Retina (tissue), 1 donor: ENCODE data around the gene SSBP3.

Source experiments
- DNase-seq: peaks from one replicate; pipeline ENCODE4 v3.0.0-alpha.2; 2016

The SSBP3 gene

DNA sequence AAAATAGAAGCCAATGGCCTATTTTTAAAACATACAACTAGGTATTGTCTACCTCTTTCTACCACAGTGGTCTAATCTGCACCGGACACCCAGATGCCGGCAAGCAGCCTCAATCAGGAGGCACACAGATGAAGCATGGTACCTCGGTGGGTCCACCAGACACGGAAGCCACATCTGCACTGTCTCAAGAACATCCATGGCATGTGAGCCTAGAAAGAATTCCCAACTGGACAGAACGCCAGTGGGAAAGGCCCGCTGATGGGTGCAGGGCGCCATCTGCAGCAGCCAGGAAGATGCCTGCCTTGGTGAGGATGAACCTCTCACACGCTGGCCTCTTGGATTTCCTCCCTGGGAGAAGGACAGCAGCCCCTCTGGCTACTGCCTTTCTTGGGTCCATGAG lies 126.7 kb downstream of the SSBP3 start:
- no peak for DNase-seq

DNA sequence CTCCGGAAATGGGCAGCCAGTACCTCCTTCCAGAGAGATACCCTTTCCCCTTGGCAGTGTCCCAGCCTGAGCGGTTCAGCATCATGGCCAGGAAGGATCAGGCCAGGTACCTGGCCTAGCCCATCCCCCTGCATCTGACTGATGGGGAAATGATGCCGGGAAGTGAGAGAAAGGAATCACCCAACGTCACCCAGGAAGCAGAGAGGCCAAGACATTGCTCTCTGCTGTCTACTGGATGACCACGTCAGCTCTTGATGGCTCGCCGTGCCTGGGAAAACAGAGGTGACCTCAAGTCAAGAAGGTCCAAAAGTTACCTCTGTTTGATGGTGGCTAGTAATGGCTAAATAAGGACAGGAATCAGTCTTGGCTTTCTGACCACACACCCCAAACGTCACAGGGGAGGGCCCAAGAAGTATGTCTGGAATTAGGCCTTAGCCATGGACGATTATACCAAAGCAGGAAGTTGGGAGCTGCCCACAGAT lies 127.2 kb downstream of the SSBP3 start:
- DNase-seq = no peak

DNA sequence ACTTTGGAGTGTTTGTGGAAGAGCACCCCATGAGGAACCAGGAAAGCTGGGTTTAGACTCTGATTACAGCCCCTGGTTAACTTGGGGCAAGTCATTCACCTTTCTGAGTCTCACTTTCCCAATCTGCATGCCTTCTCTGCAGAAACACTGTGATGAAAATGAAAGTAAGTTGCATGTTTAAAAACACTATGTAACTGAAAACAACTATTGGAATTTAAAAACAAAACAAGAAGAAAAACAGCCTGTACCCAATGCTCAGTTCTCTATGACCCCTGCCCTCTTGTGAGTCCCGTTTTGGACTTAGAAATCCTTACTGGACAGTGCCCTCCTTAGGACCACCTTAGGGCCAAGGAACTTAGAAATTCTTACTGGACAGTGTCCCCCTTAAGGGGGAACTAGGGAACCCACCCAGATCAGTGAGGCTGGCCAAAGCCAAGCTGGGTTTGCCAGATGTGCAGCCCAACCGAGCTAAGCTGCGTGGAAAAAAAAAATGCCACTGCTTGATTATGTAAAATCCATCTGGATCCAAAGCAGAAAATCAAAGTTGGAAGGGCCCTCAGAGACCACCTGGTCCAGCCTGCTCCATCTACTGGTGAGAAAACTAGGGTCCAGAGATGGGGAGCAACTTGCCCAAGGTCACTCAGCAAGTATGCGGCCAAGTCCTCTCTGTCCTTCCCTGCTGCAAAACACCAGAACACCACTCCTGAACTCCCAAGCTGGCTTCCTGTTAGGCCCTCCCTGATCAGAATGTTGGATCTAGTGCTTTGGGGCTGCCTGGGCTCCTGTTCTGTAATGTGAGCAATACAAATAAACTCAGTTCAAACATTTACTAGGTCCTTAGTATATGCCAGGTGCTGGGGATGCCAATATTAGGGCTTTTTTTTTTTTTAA lies 128.5 kb downstream of the SSBP3 start:
- DNase-seq = no peak

DNA sequence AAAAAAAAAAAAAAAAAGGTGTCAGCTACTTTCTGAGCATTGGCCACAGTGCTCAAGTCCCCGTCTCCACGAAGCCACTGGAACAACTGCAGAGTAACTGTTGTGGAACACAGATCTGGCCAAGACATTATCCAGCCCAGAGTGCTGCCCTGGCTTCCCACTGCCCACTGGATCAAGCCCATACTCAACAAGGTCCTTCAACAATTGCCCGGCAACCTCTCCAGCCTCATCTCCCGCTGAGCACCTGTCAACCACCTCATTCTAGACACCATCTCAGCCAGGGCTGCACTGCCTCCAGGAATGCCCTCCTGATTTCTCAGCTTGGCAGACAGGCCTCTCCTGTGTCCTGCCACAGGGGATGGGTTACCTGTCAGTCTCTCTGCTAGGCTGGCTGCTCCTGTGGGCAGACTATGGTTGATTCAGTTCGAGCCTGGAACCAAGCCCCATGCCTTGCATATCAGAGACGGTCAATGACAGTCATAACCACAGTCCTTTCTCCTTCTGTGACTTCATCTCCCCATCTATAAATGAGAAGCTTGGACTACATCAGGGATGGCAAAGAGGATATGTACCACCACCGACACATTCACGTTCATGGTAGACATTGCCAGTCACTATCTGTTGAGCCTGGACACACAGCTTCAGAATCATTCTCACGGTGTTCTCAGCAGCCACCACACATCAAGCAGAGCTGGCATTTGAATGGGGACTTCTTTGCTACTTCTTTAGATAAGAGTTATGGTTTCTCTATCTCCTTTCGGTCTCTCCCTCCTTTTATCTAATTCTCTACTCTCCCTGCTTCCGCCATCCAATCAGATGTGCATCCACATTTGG lies 129.4 kb downstream of the SSBP3 start:
- no peak for DNase-seq

DNA sequence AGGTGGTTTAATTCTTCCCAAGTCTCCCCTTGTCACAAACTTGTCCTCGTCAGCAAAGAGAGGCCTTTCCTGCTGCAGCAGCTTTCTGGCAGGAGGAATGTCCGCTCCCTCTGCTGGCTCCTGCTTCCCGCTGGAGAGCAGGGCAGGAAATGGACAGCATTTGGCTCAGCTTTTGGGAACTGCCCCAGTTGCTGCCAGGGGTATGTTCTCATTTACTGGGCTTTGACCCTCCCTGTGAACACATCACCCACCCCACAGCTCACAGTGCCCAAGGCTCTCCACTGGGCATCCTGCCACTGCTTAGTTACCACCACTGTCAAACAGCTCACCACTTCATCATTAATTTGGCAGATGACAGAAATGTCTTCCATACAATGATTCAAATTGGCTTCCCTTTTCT lies 130.8 kb downstream of the SSBP3 start:
- DNase-seq = no peak

DNA sequence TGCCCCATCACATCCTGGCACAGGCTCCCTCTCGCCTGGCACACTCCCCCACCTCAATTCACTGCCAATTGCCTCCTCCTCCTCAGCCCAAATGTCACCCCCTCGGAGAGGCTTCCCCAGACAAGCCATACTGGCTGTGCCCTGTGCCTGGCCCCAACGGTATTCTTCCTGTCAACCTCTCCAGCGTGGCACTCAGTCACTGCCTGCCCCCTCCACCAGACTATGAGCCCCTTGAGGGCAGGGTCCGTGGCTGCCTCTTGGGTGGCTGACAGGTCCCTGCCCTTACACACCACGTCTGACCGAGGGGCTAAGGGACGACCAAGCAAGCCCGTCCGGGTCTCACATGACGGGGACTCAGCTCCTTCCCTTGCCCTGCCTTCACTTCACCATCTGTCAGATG lies 131.3 kb downstream of the SSBP3 start:
- no peak for DNase-seq

DNA sequence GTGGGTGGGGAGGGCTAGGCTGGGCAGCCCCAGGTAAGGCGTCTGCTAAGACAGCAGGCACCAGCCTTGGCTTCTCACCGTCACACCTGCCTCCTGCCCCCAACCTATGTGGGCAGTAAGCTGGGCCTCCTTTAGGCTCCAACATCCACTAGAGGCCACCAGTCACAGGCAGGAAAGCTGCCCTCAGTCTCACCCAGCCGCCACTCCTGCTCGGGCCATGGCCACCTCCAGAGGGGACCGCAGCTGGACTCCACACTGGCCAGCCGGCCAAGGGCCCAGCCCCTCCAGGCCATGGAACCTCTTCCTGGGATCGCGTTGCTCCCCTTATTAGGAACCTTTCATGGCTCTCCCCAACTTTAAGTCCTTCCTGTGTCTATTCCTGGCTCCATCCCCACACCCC lies 131.7 kb downstream of the SSBP3 start:
- no peak for DNase-seq

DNA sequence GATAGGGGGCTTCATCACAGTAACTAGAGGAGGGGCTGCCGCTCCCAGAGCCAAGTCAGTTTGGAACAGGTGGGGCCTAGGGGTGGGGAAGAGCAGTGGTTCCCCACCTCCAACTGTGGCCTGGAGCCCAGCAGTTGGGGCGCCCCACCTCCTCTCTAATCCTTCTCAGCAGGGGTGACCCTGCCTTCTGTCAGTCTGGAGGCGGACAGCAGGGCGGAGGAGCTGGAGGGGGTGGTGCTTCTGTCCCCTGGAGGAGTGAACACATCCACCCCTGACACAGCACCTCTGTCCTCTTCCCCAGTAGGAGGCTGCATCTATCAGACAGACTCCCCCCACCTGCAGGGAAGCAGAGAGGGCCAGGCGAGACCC lies 132.4 kb downstream of the SSBP3 start:
- DNase-seq = peak; percentile 69

DNA sequence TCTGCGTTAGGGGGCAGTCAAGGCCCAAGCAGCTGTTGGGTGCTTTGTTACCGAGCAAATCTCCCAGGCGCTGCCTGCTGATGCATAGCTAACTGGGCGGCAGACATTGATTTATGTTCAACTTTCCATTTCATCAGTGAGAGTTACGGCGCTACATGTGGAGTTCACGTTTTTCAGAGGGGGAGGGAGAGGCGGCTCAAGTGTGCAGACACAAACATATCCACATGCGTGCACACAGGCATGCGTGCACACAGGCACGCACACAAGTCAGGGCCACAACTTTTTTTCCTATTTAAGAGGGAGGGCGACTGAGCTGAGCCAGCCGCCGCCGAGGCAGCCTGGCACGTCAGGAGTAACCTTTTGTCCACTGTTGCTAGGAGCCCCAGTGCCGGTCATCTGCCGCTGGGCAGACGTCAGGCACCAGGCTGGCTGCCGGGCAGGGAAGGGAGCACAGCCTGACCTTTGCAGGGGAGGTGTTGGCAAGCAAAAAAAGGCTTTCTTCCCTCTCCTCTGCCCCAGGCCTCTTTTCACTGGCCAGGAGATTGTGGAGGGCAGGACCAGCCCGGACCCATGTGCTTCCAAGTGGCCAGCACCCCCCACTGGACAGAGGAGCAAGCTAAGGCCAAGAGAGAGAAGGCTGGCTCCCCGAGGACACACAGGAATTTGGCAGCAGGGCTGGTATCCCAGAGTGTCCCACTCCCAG lies 133.0 kb downstream of the SSBP3 start:
- DNase-seq = peak; percentile 93

DNA sequence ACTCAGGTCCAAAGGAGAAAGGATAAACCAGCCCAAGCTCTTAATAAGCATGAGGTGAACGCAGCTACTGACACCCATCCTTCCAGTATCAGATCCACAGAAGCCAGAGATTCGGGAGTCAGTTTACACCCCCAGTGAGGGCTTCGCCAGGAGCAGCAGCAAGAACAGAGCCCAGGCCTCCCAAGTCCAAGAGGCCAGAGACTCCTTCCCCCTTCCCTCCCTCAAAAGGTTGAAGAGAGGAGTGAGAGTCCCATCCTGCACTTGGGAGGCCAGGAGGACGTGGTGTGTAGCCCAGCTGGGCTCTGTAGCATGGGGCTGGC lies 133.5 kb downstream of the SSBP3 start:
- DNase-seq = no peak

DNA sequence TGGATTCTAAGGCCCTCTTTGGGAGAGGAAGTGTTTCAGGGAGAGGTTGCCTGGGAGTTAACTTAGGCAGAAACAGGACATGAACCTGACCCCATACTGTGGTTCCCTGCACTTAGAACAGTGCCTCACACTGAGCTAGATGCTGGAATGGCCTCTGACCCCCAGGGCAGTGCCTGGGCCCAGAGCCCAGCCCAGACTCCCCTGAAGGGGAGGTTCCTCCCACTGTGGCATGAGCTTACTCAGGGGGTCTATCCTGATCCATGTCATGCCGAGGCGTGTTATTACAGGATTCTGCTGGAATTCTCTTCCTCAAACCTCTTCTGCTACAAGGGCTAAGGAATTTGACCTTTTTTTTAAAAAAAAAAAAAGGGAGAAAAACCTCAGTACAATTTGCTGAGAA lies 134.1 kb downstream of the SSBP3 start:
- no peak for DNase-seq

DNA sequence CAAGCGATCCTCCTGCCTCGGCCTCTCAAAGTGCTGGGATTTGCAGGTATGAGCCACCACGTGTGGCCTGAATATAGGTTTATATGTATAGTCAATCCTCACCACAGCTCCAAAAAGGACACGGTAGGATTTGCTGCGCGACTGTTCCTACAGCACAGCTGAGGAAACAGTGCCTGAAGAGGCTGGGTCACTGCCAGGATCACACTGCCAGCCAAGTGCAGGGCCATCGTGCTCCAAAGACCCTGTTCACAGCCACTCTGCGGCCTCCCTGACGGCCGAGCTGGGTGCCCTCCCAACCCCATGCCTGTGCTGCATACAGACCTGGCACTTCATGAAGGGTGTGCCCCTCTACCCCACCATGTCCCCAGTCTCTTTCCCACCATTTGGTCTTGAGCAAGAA lies 134.9 kb downstream of the SSBP3 start:
- no peak for DNase-seq

DNA sequence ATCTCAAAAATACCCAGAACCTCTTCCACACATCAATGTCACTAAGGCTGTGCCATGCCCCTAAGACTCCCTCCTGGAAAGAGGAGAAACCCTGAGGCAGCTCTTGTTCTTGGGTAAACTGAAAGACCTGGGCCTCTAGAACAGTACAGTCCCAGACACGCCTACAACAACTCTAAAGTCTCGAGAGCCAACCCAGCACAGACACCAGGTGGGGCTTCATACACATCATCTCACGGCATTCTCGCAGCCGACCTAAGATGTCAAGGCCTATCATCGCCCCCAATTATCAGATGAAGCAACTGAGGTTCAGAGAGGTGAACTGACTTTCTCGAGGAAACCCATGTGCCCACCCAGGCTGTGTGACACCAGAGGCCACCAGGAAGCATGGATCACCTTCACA lies 135.7 kb downstream of the SSBP3 start:
- DNase-seq = no peak

DNA sequence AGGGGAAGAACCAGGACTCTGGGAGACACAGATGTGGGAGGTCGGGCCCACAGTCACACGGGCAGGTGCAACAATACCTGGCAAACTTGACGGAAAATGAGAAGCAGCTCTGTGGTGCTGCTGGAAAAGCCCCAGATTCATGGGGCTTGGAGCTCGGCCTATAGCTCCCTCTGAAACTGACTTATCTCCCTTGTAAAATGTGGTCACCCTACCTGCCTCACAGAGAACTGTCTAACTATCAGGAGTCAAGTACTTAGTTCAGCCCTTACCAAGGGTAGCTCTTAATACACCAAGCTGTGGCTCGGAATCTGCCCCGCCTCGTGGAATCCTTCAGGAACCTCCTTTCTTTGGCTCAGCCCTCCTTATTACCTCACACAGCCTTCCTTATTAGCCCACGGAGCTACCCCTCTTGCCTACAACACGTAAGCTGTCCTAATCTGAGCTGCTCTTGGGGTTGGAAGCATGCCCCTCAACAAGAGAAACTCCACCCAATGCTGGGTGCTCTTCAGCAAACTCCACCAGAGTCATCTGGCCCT lies 137.4 kb downstream of the SSBP3 start:
- DNase-seq = no peak

DNA sequence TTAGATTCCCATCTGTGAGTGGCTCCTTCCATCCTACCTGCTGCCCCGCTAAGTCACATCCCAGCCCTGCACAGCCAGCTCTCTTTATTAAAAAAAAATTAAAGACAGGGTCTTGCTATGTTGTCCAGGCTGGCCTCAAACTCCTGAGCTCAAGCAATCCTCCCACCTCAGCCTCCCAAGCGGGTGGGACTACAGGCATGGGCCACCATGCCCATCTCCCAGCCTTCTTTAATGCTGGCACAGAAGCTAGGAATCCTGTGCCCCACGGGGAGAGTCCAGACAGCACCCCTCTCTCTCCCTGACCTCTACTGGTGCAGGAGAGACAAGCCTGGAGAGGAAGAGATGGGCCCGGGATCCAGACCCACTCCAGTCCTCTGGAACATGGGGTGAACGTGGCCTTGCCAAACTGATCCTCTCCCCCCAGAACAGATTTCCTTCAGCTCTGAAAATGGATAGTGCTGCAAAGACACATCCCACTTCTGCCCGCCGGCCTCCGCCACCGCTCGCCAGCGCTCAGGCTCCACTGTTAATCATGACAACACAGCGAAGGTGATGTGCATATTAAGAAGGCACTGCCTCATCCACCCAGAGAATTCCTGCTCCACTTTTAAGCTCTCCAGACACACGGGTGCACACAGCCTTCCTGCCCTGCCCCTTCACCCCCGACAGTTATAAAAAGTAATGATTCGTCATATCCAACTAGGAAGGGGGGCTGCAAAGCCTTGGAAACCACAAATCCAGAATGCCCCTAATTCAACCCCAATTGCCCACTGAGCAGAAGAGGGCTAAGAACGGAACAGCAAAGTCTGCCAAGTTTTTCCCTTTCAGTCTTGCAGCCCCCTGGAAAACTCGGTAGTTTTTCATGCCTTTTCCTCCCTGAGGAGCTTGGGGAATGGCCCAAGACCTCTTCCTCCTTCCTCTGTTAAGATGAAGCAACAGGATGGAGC lies 138.1 kb downstream of the SSBP3 start:
- no peak for DNase-seq

DNA sequence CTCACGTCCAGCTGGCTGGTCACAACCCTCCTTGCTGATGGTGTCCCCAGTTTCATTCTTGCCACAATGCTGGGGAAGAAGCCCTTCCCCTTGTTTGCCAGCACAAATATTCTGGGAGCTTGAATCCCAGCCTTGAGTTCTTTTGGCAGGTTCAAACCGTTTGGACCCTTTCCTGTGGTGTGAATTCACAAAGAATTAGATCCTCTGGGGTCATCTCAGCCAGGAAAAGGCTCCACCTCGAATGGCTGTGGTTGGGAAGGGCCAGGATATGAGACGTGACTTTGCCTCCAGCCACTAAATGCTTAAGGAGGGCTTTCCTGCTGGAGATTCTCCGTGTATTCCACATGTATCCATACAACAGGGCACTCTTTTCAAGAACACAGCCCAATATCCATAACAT lies 139.3 kb downstream of the SSBP3 start:
- DNase-seq = no peak

DNA sequence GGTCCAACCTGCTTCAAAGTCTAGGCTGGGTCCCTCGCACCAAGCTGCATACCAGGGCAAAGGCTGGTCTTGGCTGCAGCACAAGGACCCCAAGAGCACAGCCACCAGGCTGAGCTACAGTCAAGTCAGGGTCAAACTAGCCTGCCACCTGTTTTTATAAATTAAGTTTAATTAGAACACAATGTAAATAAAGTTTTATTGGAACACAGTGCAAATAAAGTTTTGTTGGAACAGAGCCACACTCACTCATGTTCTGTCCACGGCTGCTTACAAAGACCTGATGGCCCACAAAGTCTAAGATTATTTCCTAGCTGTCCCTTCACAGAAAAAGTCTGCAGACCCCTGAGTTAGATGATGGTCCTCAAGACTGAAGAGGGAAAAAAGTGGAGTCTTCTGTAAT lies 140.0 kb downstream of the SSBP3 start:
- DNase-seq = no peak

DNA sequence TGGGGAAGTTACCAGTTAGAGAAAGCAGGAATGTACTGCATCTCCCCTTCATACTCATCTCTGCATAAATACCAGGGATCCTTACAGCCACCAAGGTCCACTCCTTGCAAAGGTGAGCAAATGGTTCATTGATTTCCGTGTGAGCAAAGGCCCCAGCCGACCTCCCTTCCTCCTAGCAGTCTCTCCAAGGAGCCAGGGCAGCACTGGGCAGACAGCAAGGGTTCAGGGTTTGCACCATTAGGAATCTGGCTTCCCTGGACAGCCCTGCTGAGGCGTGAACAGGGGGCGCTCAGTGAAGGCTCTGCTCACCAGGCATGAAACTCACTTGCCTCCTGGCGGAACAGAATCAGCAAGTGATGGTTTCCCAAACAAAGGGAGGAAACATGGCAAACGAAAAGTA lies 140.5 kb downstream of the SSBP3 start:
- no peak for DNase-seq

DNA sequence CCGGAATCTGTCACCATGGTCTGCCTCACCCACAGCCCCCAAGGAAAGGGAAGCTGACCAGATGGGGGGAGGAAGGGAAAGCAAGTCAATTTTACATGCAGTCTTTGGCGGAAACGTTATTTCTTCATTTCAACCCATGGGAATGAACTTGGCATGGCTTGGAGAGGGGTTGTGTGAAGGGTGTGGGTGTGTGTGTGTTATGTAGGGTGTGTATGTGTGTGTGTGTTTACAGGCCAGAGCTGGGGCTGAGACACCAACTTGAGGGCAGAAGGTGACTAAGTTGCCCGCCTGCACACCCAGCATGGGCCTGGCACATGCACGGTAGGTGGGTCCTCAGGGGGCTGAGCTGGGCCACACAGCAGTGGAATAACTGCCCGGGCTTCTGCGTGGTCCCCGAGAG lies 141.1 kb downstream of the SSBP3 start:
- no peak for DNase-seq

DNA sequence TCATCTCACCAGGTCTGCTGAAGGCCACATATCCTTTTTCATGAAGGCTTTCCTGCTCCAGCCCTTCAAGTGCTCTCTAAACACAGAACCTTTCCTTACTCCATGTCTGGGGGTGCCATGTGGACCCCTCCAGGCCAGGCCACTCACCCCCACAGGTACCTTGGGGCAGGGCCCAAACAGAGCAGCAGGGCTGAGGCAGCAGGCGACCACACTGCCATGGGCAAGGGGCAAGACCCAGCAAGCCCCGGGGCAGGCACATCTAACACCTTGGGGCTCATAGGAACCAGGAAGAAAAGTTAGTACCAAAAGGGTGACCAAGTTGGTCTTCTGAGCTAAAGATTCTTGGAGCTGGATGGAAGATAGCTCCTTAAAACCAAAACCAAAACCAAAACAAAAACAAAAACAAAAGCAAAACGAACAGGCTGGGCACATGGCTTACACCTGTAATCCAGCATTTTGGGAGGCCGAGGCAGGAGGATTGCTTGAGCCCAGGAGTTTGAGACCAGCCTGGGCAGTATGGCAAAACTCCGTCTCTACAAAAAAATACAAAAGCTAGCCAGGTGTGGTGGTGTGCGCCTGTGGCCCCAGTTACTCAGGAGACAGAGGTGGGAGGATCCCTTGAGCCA lies 142.5 kb downstream of the SSBP3 start:
- no peak for DNase-seq

DNA sequence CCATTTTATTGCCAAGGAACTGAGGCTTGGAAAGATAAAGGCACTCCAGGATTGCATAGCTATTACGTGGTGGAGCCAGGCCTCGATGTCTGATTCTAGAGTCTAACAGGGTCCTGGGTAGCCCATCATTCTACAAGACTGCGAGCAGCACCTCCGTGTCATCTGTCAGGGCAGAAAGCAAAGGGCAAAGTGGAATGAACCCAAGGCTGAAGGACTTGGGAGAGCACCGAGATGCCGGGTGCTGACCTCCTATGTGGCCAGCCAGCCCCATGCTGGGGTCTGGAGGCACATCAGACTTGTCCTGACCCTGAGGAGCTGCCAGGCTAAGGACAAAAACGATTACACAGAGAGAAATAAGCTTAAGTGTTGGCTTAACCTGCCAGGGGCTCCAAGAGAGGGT lies 143.9 kb downstream of the SSBP3 start:
- no peak for DNase-seq

DNA sequence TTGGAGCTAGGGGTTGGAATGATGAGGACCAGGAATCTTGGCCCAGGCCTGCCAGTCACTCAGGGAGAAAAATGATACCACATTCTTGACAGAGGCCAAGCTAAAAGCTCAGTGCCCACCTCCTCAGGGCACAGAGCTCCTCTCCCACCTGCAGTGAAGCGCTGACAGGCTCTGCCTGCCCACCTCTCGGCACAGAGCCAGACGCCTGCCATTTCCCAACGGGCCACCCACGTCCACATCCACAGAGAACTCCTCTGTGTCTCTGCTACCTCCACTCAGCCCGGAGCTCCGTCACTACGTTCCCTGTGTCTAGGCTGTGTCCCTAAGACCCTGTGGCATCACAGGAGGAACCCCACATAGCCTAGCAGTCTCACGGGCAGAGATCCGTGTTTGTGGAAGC lies 145.4 kb downstream of the SSBP3 start:
- no peak for DNase-seq
